Measurements from ENCODE around the gene DOCK10.

The DOCK10 gene

GRCh38 chr2:224780106-224780505 is 262.2 kb downstream of the DOCK10 start:
- ChIA-PET CTCF (interaction anchor here (0.7 to 2.6 kb wide), 3 partner anchors 129 to 924 kb away, joined by 3 to 10 read pairs (median 4); no protein-coding TSS in a partner anchor), POLR2A (no interaction called here)

DNA sequence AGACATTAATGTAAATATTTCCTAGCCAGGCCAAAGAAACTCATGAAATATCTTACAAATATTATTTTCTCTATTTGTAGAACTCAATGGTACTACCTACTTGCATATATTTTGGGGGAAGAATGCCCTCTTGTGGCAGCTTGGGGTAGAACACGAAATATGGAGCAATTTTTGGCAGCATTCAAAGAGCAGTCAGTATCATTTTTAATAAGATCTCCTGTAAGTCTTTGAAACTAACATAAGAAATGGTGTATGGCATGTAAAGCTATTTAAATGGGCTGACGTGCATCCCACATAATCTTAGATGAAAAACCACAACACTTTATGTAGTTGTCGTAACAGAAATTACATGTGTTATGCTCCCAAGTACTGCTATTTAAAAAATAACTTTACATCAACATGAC is 263.8 kb downstream of the DOCK10 start:
- no peaks in the 10 kb centered on the region for H3K9me3 ChIP-seq (ENCODE audit: control insufficient read depth, insufficient read depth, low read depth, low read length)
- no peaks in the 10 kb centered on the region for H3K36me3 ChIP-seq (ENCODE audit: control insufficient read depth in 2 of 2, insufficient read depth in 1 of 2, low read length in 2 of 2)
- TF ChIP-seq RBAK (tag by site-specific recombination; IDR thresholded peaks at IDR 0.05): no peak
- TF ChIP-seq CTCF (tag by site-specific recombination; IDR thresholded peaks at IDR 0.05): peak; percentile 35; the same call in 1 of the 2 replicates
- peak; percentile 62 for TF ChIP-seq ZNF654 (tag by site-specific recombination; IDR thresholded peaks at IDR 0.05; ENCODE audit: low read depth)
- TF ChIP-seq, protein P1, sequence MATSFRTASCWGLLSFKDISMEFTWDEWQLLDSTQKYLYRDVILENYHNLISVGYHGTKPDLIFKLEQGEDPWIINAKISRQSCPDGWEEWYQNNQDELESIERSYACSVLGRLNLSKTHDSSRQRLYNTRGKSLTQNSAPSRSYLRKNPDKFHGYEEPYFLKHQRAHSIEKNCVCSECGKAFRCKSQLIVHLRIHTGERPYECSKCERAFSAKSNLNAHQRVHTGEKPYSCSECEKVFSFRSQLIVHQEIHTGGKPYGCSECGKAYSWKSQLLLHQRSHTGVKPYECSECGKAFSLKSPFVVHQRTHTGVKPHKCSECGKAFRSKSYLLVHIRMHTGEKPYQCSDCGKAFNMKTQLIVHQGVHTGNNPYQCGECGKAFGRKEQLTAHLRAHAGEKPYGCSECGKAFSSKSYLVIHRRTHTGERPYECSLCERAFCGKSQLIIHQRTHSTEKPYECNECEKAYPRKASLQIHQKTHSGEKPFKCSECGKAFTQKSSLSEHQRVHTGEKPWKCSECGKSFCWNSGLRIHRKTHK (tag by site-specific recombination; IDR thresholded peaks at IDR 0.05): no peak
- no peaks in the 10 kb centered on the region for H3K4me1 ChIP-seq (ENCODE audit: control insufficient read depth, insufficient read depth, low read length)
- H3K4me3 ChIP-seq (ENCODE audit: low read depth, low read length): no peak overlapping the region
- H3K27ac ChIP-seq (ENCODE audit: extremely low read depth, low read depth, low read length): no peak overlapping the region
- ChIA-PET CTCF (interaction anchor here (0.6 to 4.3 kb wide), 16 partner anchors 10 to 808 kb away, joined by 3 to 16 read pairs (median 4); no protein-coding TSS in a partner anchor), POLR2A (no interaction called here)

More at GRCh38 chr2:224780106-224780505, 262.2 kb downstream of the DOCK10 start:
- no peak overlapping the region for H3K27ac ChIP-seq (ENCODE audit: extremely low read depth, low read depth, low read length)
- no peaks in the 10 kb centered on the region for H3K9me3 ChIP-seq (ENCODE audit: control insufficient read depth, insufficient read depth, low read depth, low read length)
- H3K4me1 ChIP-seq (ENCODE audit: control insufficient read depth, insufficient read depth, low read length): no peaks in the 10 kb centered on the region
- H3K4me3 ChIP-seq (ENCODE audit: low read depth, low read length): no peak overlapping the region
- H3K36me3 ChIP-seq (ENCODE audit: control insufficient read depth in 2 of 2, insufficient read depth in 1 of 2, low read length in 2 of 2): no peaks in the 10 kb centered on the region
- TF ChIP-seq ZSCAN5A (tag by site-specific recombination; IDR thresholded peaks at IDR 0.05): no peak
- TF ChIP-seq ZNF112 (tag by site-specific recombination; IDR thresholded peaks at IDR 0.05): no peak
- TF ChIP-seq, protein P2, sequence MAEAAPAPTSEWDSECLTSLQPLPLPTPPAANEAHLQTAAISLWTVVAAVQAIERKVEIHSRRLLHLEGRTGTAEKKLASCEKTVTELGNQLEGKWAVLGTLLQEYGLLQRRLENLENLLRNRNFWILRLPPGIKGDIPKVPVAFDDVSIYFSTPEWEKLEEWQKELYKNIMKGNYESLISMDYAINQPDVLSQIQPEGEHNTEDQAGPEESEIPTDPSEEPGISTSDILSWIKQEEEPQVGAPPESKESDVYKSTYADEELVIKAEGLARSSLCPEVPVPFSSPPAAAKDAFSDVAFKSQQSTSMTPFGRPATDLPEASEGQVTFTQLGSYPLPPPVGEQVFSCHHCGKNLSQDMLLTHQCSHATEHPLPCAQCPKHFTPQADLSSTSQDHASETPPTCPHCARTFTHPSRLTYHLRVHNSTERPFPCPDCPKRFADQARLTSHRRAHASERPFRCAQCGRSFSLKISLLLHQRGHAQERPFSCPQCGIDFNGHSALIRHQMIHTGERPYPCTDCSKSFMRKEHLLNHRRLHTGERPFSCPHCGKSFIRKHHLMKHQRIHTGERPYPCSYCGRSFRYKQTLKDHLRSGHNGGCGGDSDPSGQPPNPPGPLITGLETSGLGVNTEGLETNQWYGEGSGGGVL (tag by site-specific recombination; IDR thresholded peaks at IDR 0.05): no peak
- TF ChIP-seq SP2 (tag by site-specific recombination; IDR thresholded peaks at IDR 0.05): no peak
- TF ChIP-seq, protein P3, sequence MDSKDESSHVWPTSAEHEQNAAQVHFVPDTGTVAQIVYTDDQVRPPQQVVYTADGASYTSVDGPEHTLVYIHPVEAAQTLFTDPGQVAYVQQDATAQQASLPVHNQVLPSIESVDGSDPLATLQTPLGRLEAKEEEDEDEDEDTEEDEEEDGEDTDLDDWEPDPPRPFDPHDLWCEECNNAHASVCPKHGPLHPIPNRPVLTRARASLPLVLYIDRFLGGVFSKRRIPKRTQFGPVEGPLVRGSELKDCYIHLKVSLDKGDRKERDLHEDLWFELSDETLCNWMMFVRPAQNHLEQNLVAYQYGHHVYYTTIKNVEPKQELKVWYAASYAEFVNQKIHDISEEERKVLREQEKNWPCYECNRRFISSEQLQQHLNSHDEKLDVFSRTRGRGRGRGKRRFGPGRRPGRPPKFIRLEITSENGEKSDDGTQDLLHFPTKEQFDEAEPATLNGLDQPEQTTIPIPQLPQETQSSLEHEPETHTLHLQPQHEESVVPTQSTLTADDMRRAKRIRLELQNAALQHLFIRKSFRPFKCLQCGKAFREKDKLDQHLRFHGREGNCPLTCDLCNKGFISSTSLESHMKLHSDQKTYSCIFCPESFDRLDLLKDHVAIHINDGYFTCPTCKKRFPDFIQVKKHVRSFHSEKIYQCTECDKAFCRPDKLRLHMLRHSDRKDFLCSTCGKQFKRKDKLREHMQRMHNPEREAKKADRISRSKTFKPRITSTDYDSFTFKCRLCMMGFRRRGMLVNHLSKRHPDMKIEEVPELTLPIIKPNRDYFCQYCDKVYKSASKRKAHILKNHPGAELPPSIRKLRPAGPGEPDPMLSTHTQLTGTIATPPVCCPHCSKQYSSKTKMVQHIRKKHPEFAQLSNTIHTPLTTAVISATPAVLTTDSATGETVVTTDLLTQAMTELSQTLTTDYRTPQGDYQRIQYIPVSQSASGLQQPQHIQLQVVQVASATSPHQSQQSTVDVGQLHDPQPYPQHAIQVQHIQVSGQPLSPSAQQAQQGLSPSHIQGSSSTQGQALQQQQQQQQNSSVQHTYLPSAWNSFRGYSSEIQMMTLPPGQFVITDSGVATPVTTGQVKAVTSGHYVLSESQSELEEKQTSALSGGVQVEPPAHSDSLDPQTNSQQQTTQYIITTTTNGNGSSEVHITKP (tag by site-specific recombination; IDR thresholded peaks at IDR 0.05): no peak
- no peak for TF ChIP-seq ZNF214 (tag by site-specific recombination; IDR thresholded peaks at IDR 0.05; ENCODE audit: borderline replicate concordance)
- no peak for TF ChIP-seq ZFP69B (tag by site-specific recombination; IDR thresholded peaks at IDR 0.05)
- TF ChIP-seq ZBTB21 (tag by site-specific recombination; IDR thresholded peaks at IDR 0.05): no peak
- no peak for TF ChIP-seq SCRT2 (tag by site-specific recombination; IDR thresholded peaks at IDR 0.05)
- TF ChIP-seq INSM2 (tag by site-specific recombination; IDR thresholded peaks at IDR 0.05): no peak
